ENCODE measurements around the gene ATP8B3. TPM values are rescaled to one million over a fixed set of nuclear protein-coding genes. Genes with fewer than 3 reads are reported as not detected.

ATP8B3 gene
- total RNA-seq, 2 donors from 2014 or later, result 0.51 to 0.74 TPM

- Histone ChIP-seq H3K27ac (no peak overlapping the region), H3K27me3 (peaks cover 17 to 37% of the 10 kb centered on the region in 2 donors)
Observed at GRCh38 chr19:1766800-1767352, 45.2 kb downstream of the ATP8B3 start.

DNA sequence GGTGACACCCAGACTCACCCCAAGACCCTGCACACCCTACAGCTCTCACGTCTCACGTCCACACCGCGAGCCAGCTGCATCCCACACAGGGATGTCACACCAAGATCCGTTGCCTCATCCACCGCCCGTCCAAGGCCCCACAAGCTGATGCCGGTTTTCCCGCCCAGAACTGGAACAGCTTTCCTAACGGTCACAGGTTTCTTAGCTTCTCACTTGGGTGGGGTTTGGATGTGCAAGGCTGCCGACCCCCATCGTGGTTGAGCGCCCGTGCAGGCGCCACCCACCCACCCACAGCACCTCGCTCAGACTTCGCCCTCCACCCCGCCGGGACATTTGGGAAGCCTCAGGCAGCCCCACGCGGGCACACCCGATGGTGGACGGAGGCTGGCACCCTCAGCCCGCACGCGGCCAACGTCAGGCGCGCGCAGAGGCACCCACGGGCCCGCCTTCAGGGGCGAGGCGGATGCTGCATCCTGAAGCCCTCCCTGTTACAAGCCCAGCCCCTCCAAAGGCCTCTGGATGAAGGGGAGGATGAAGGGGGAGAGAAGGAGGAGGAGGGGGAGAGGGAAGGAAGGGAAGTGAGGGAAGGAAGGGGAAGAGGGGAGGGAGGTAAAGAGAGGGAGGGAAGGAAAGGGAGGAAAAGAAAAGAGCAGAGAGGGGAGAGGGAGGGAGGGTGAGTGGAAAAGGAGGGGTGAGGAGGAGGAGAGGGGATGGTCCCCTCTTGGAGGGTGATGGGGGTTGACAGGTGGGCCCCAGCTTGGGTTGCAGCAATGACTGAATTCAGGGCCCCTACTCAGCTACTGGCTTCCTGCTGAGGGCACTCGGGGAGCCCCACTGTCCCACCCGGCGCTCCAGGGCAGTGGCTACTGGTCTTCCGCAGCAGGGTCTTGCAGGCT lies 45.9 kb downstream of the ATP8B3 start:
- Histone ChIP-seq H3K27ac (no peak overlapping the region), H3K27me3 (peaks cover 22 to 41% of the 10 kb centered on the region in 2 donors), H3K4me3 (no peak overlapping the region), H3K36me3 (no peaks in the 10 kb centered on the region), H3K4me1 (peaks cover 0 to 5% of the 10 kb centered on the region in 2 donors), H3K9me3 (peaks cover 9 to 10% of the 10 kb centered on the region in 2 donors)
- DNase-seq (ENCODE audit: low spot score), result no peak
- TF ChIP-seq, protein P1, sequence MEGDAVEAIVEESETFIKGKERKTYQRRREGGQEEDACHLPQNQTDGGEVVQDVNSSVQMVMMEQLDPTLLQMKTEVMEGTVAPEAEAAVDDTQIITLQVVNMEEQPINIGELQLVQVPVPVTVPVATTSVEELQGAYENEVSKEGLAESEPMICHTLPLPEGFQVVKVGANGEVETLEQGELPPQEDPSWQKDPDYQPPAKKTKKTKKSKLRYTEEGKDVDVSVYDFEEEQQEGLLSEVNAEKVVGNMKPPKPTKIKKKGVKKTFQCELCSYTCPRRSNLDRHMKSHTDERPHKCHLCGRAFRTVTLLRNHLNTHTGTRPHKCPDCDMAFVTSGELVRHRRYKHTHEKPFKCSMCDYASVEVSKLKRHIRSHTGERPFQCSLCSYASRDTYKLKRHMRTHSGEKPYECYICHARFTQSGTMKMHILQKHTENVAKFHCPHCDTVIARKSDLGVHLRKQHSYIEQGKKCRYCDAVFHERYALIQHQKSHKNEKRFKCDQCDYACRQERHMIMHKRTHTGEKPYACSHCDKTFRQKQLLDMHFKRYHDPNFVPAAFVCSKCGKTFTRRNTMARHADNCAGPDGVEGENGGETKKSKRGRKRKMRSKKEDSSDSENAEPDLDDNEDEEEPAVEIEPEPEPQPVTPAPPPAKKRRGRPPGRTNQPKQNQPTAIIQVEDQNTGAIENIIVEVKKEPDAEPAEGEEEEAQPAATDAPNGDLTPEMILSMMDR (IDR thresholded peaks at IDR 0.05), result no peak

More at GRCh38 chr19:1766800-1767352, 45.2 kb downstream of the ATP8B3 start:
- Histone ChIP-seq H3K36me3 (no peaks in the 10 kb centered on the region), H3K9me3 (peaks cover 10 to 17% of the 10 kb centered on the region in 2 donors), H3K4me1 (peaks cover 0 to 5% of the 10 kb centered on the region in 2 donors), H3K4me3 (no peak overlapping the region)
- TF ChIP-seq, protein P1 (IDR thresholded peaks at IDR 0.05), result no peak
- DNase-seq (ENCODE audit: low spot score), result no peak

DNA sequence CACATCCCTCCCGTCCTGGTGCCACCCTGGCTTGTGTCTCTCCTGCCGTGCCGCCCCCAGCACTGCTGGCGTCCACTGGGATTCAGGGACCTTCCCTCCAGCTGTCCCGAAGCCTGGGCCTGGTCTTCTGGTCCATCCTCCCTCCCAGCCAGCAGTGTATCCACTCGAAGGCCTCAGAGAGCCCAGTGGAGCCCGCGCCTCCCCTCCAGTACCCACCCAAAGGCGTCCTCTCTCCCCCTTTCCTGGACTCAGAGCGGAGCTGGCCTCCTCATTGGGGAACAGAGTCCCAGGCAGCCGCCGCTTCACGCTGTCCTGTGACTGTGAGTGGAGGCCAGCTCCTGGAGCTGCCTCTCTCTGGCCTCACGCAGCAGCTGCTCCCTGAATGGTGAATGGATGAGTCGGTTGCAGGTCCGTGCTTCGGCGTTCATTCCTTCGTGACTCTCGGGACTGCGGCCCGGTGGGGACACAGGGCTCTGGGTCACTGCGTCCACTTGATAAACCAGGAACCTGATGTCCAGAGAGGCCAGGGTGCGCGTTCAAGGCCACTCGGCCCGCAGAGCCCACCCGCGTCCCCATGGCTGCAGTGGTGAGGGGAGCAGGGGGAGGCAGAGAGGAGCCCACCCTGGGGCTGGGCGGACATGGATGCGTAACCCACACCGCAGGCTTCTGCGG lies 46.7 kb downstream of the ATP8B3 start:
- Histone ChIP-seq H3K27ac (no peak overlapping the region), H3K4me1 (peaks cover 0 to 5% of the 10 kb centered on the region in 2 donors), H3K36me3 (no peaks in the 10 kb centered on the region), H3K4me3 (no peak overlapping the region), H3K9me3 (peaks cover 1 to 2% of the 10 kb centered on the region in 2 donors), H3K27me3 (peaks cover 22 to 41% of the 10 kb centered on the region in 2 donors)
- TF ChIP-seq, protein P1 (IDR thresholded peaks at IDR 0.05), result no peak
- DNase-seq (ENCODE audit: low spot score), result no peak

GRCh38 chr19:1764729-1765128 lies 47.3 kb downstream of the ATP8B3 start:
- Histone ChIP-seq H3K27ac (no peak overlapping the region), H3K36me3 (no peaks in the 10 kb centered on the region), H3K4me1 (peaks cover 0 to 5% of the 10 kb centered on the region in 2 donors), H3K4me3 (no peak overlapping the region), H3K9me3 (no peaks in the 10 kb centered on the region), H3K27me3 (peaks cover 24 to 41% of the 10 kb centered on the region in 2 donors)
- DNase-seq (ENCODE audit: low spot score), result no peak
- TF ChIP-seq, protein P1 (IDR thresholded peaks at IDR 0.05), result no peak

GRCh38 chr19:1763648-1764639 lies 48.1 kb downstream of the ATP8B3 start:
- Histone ChIP-seq H3K36me3 (no peaks in the 10 kb centered on the region), H3K4me3 (no peak overlapping the region), H3K9me3 (no peaks in the 10 kb centered on the region), H3K27ac (no peak overlapping the region), H3K27me3 (peaks cover 32 to 47% of the 10 kb centered on the region in 2 donors), H3K4me1 (peaks cover 0 to 5% of the 10 kb centered on the region in 2 donors)
- DNase-seq (ENCODE audit: low spot score), result no peak
- TF ChIP-seq, protein P1 (IDR thresholded peaks at IDR 0.05), result no peak
